ENCODE data around the gene ASTN1.

The ASTN1 gene

GRCh38 chr1:177164380-177165068 is at the start of gene ASTN1 (continued):
- peak; percentile 99 for TF ChIP-seq ZBTB20 (tag by site-specific recombination; IDR thresholded peaks at IDR 0.05)
- TF ChIP-seq ZNF704 (tag by site-specific recombination; IDR thresholded peaks at IDR 0.05): no peak
- peak; percentile 53; the same call in 1 of the 2 replicates for TF ChIP-seq YY1 (tag by site-specific recombination; IDR thresholded peaks at IDR 0.05)
- TF ChIP-seq ZBTB44 (tag by site-specific recombination; IDR thresholded peaks at IDR 0.05): no peak
- TF ChIP-seq BCL11A (tag by site-specific recombination; IDR thresholded peaks at IDR 0.05; ENCODE audit: low read depth): no peak
- TF ChIP-seq ZNF37A (tag by site-specific recombination; IDR thresholded peaks at IDR 0.05): no peak
- no peak for TF ChIP-seq ZSCAN23 (tag by site-specific recombination; IDR thresholded peaks at IDR 0.05)
- TF ChIP-seq ZNF138 (tag by site-specific recombination; IDR thresholded peaks at IDR 0.05; ENCODE audit: borderline replicate concordance): no peak
- no peak for TF ChIP-seq MEIS1 (CRISPR knock-in tag; IDR thresholded peaks at IDR 0.05; ENCODE audit: borderline replicate concordance)
- TF ChIP-seq ZNF830 (tag by site-specific recombination; IDR thresholded peaks at IDR 0.05; ENCODE audit: low read depth): no peak
- no peak for TF ChIP-seq ZNF292 (tag by site-specific recombination; IDR thresholded peaks at IDR 0.05; ENCODE audit: borderline replicate concordance, low read depth)
- TF ChIP-seq ZNF24 (tag by site-specific recombination; IDR thresholded peaks at IDR 0.05): no peak
- TF ChIP-seq ZNF701 (tag by site-specific recombination; IDR thresholded peaks at IDR 0.05): no peak
- TF ChIP-seq ZNF248 (tag by site-specific recombination; IDR thresholded peaks at IDR 0.05): no peak
- TF ChIP-seq KLF8 (tag by site-specific recombination; IDR thresholded peaks at IDR 0.05): no peak
- no peak for TF ChIP-seq SP3 (tag by site-specific recombination; IDR thresholded peaks at IDR 0.05)
- no peak for TF ChIP-seq ZSCAN18 (tag by site-specific recombination; IDR thresholded peaks at IDR 0.05)
- no peak for TF ChIP-seq ZNF707 (tag by site-specific recombination; IDR thresholded peaks at IDR 0.05)
- TF ChIP-seq, protein P1, sequence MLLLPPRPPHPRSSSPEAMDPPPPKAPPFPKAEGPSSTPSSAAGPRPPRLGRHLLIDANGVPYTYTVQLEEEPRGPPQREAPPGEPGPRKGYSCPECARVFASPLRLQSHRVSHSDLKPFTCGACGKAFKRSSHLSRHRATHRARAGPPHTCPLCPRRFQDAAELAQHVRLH (tag by site-specific recombination; IDR thresholded peaks at IDR 0.05): no peak
- TF ChIP-seq ZBTB8A (tag by site-specific recombination; IDR thresholded peaks at IDR 0.05): peak; percentile 84
- TF ChIP-seq ZNF274 (IDR thresholded peaks at IDR 0.05; ENCODE audit: low read length): no peak
- TF ChIP-seq ZNF274 (tag by site-specific recombination; IDR thresholded peaks at IDR 0.05; ENCODE audit: borderline replicate concordance): no peak
- TF ChIP-seq HOXC10 (CRISPR knock-in tag; IDR thresholded peaks at IDR 0.05): no peak
- TF ChIP-seq GLI4 (tag by site-specific recombination; IDR thresholded peaks at IDR 0.05): no peak
- TF ChIP-seq ZIC2 (tag by site-specific recombination; IDR thresholded peaks at IDR 0.05): no peak
- no peak for TF ChIP-seq ZNF585B (tag by site-specific recombination; IDR thresholded peaks at IDR 0.05)
- no peak for TF ChIP-seq ZNF354C (tag by site-specific recombination; IDR thresholded peaks at IDR 0.05; ENCODE audit: borderline replicate concordance, low read depth)
- TF ChIP-seq ZNF324 (tag by site-specific recombination; IDR thresholded peaks at IDR 0.05): no peak
- TF ChIP-seq ZNF529 (tag by site-specific recombination; IDR thresholded peaks at IDR 0.05; ENCODE audit: insufficient replicate concordance): no peak
- TF ChIP-seq HIC1 (tag by site-specific recombination; IDR thresholded peaks at IDR 0.05): no peak
- TF ChIP-seq ZNF112 (tag by site-specific recombination; IDR thresholded peaks at IDR 0.05): no peak
- peak; percentile 89 for TF ChIP-seq ZNF398 (tag by site-specific recombination; IDR thresholded peaks at IDR 0.05)
- no peak for TF ChIP-seq TCF7L2 (IDR thresholded peaks at IDR 0.05; ENCODE audit: borderline replicate concordance, low read depth, low read length)
